BLaER1 (cell line): ENCODE results near the gene ATP9B.
A peak's percentile ranks its signal among the peaks of the same experiment; 100 is the strongest.

Experiments
- H3K27ac ChIP-seq: shearing (Covaris generic); formaldehyde crosslinking; 2 replicates; pipeline ENCODE4 v1.8.1; 2022
- H3K27me3 ChIP-seq: shearing (Covaris generic); formaldehyde crosslinking; 2 replicates; pipeline ENCODE4 v1.8.1; 2022
- H3K36me3 ChIP-seq: shearing (Covaris generic); formaldehyde crosslinking; 2 replicates; pipeline ENCODE4 v1.8.1; 2022
- H3K4me1 ChIP-seq: shearing (Covaris generic); formaldehyde crosslinking; 2 replicates; pipeline ENCODE4 v1.8.1; 2022
- H3K4me2 ChIP-seq: shearing (Covaris generic); formaldehyde crosslinking; 2 replicates; pipeline ENCODE4 v1.8.1; 2022
- H3K4me3 ChIP-seq: shearing (Covaris generic); formaldehyde crosslinking; 2 replicates; pipeline ENCODE4 v1.8.1; 2022
- H3K9ac ChIP-seq: shearing (Covaris generic); formaldehyde crosslinking; 2 replicates; pipeline ENCODE4 v1.8.1; 2022
- H3K9me3 ChIP-seq: shearing (Covaris generic); formaldehyde crosslinking; 2 replicates; pipeline ENCODE4 v1.8.1; 2022
- H4K20me1 ChIP-seq: shearing (Covaris generic); formaldehyde crosslinking; 2 replicates; pipeline ENCODE4 v1.8.1; 2022
- Cebpa-rat ChIP-seq: shearing (Covaris generic); IDR thresholded peaks from 2 replicates; pipeline ENCODE4 v1.8.1; 2022

The ATP9B gene

DNA sequence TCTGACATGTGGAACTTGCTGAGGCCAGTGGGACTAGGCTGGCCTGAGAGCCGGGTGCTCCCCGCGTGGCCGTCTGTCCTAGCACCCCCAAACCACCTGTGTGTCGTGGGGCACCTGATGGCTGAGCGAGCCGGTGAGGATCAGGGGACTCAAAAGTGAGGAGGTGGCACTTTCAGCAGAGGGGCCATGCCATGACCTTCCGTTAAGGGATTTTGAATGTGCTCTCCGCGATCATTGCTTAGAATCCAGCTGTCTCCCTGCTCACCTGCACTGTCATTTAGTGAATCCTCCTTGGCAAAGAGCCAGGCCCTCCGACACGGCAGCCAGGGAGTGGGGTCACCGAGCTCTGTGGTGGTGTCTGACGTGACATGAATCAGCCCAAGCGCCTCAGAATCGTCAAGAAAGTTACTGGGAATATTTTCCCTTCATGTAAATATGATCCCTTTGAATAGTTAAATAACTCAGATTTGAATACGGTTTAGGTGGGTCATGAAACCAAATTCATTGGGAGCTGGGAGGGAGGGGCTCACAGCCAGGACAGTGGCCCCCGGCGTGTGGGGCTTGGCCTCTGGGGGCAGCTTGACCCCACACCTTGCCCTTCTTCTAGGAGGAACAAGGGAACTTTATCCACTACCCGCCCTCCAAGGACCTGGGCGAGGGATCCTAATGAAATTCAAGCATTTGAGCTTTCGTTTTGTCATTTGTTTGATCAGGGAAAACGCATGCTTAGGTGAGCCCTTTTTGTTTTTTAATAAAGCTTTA lies 336.0 kb downstream of the ATP9B start:
- Histone ChIP-seq H3K9me3 (no peaks in the 10 kb centered on the region; the same call in 1 of the 2 replicates), H4K20me1 (peaks cover 75% of the 10 kb centered on the region), H3K4me3 (peak overlapping the region; percentile 48), H3K27ac (peak overlapping the region; percentile 76), H3K27me3 (no peaks in the 10 kb centered on the region; the same call in 1 of the 2 replicates), H3K36me3 (peaks cover 22% of the 10 kb centered on the region), H3K4me1 (peaks cover 61% of the 10 kb centered on the region), H3K9ac (peak overlapping the region; percentile 60; the same call in 1 of the 2 replicates), H3K4me2 (peak overlapping the region; percentile 99)
- no peak for TF ChIP-seq Cebpa-rat

DNA sequence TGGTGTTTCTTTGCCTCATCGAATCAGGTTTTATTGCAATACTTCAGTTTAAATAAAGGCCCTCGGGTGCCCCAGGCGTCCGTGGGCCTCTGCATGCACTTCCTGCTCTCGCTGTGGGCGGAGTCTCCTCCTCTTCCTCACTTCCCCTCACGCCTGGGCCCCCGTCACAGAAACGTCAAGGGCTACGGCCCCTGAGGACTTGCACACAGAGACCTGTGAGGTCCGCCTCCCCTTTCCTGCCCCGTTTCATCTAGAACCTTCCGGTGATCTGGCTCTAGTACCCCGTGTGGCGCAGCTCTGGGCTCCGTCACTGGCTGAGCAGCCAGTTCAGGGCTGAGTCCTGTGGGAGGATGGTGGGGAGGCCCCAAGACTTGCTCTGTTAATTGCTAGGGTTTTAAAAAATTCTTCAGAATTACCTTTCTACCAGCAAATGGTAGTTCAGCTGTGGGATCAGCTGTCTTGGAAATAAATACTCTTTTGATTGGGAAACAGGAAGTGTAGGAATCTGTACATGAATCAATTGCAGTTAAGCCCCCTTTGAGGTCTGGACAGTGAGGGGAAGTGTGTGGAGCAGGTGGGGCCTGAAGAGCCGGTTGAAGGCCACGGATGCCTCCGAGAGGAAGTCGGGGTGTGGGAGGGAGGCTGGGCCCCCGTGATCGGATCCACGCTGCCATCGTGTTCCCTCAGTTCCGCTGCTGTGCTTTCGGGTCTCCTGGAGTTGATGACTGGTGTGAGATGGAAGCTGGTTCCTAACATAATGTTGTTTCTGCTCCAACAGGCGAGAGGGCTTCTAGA lies 336.8 kb downstream of the ATP9B start:
- no peaks in the 10 kb centered on the region; the same call in 1 of the 2 replicates for H3K27me3 ChIP-seq
- H3K4me3 ChIP-seq = peak overlapping the region; percentile 48
- peak overlapping the region; percentile 60; the same call in 1 of the 2 replicates for H3K9ac ChIP-seq
- H3K27ac ChIP-seq = peak overlapping the region; percentile 76
- peaks cover 67% of the 10 kb centered on the region for H3K4me1 ChIP-seq
- peaks cover 81% of the 10 kb centered on the region for H4K20me1 ChIP-seq
- peak overlapping the region; percentile 99 for H3K4me2 ChIP-seq
- H3K9me3 ChIP-seq = no peaks in the 10 kb centered on the region; the same call in 1 of the 2 replicates
- H3K36me3 ChIP-seq = peaks cover 29% of the 10 kb centered on the region
- TF ChIP-seq Cebpa-rat = no peak

DNA sequence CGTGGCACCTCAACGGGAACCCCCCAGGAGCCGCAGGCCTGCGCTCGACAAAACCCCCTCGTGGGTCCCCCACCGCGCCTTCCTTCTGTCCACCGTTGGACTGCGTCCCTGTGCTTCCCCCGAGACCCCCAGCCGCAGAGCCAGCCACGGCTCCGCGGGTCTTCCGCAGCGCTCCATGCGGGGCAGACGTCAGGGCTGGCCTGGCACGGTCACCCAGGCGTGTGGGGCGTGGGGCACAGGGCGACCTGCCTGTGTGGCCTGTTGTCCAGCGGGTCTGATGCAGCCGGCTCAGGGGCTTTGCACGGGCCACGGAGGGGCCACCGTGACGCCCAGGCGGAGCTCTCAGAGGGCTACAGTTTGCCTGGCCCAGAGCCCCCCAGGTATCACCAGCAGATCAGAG lies 337.5 kb downstream of the ATP9B start:
- no peaks in the 10 kb centered on the region for H3K27me3 ChIP-seq
- peaks cover 34% of the 10 kb centered on the region for H3K36me3 ChIP-seq
- peaks cover 67% of the 10 kb centered on the region for H3K4me1 ChIP-seq
- no peak for TF ChIP-seq Cebpa-rat
- H4K20me1 ChIP-seq = peaks cover 78% of the 10 kb centered on the region
- peak overlapping the region; percentile 76 for H3K27ac ChIP-seq
- peak overlapping the region; percentile 99; the same call in 1 of the 2 replicates for H3K4me2 ChIP-seq
- H3K9me3 ChIP-seq = no peaks in the 10 kb centered on the region; the same call in 1 of the 2 replicates
- no peak overlapping the region for H3K9ac ChIP-seq
- H3K4me3 ChIP-seq = no peak overlapping the region

DNA sequence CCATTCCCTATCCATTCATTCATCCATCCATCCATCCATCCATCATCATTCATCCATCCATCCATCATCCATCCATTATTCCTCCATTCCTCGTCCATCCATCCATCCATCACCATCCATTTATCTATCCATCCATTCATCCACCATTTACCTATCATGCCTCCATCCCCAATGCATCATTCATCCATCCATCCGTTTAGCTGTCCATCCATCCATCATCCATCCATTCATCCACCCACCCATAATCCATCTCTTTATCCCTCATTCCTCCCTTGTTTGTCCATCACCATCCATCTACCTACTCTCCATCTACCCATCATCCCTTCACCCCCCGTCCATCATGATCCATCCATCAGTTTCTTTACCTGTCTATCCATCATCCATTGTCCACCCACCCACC lies 340.1 kb downstream of the ATP9B start:
- no peak overlapping the region for H3K4me2 ChIP-seq
- H3K4me3 ChIP-seq = no peak overlapping the region
- H3K4me1 ChIP-seq = peaks cover 54% of the 10 kb centered on the region
- no peaks in the 10 kb centered on the region; the same call in 1 of the 2 replicates for H3K9me3 ChIP-seq
- no peak for TF ChIP-seq Cebpa-rat
- no peak overlapping the region for H3K27ac ChIP-seq
- no peak overlapping the region for H3K9ac ChIP-seq
- peaks cover 78% of the 10 kb centered on the region for H4K20me1 ChIP-seq
- no peaks in the 10 kb centered on the region for H3K27me3 ChIP-seq
- H3K36me3 ChIP-seq = peaks cover 60% of the 10 kb centered on the region

DNA sequence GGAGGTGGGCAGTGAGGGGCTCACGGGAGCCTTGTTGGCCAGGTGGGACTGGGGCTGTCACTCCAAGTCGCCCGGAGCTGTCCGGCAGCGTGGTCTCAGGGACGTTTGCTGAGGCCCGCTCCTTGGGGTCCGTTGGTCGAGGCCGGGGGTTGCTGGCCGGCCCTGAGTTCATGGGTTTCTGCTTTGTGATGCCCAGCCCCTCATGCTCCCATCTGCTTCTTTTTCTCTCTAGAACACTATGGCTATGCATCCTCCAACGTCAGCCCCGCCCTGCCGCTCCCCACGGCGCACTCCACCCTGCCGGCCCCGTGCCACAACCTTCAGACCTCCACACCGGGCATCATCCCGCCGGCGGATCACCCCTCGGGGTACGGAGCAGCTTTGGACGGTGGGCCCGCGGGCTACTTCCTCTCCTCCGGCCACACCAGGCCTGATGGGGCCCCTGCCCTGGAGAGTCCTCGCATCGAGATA lies 341.0 kb downstream of the ATP9B start:
- Histone ChIP-seq H3K9ac (no peak overlapping the region), H3K4me2 (no peak overlapping the region), H3K4me1 (peaks cover 45% of the 10 kb centered on the region), H3K9me3 (no peaks in the 10 kb centered on the region; the same call in 1 of the 2 replicates), H3K27me3 (no peaks in the 10 kb centered on the region), H3K36me3 (peaks cover 69% of the 10 kb centered on the region), H3K4me3 (no peak overlapping the region), H3K27ac (no peak overlapping the region), H4K20me1 (peaks cover 79% of the 10 kb centered on the region)
- TF ChIP-seq Cebpa-rat = no peak

DNA sequence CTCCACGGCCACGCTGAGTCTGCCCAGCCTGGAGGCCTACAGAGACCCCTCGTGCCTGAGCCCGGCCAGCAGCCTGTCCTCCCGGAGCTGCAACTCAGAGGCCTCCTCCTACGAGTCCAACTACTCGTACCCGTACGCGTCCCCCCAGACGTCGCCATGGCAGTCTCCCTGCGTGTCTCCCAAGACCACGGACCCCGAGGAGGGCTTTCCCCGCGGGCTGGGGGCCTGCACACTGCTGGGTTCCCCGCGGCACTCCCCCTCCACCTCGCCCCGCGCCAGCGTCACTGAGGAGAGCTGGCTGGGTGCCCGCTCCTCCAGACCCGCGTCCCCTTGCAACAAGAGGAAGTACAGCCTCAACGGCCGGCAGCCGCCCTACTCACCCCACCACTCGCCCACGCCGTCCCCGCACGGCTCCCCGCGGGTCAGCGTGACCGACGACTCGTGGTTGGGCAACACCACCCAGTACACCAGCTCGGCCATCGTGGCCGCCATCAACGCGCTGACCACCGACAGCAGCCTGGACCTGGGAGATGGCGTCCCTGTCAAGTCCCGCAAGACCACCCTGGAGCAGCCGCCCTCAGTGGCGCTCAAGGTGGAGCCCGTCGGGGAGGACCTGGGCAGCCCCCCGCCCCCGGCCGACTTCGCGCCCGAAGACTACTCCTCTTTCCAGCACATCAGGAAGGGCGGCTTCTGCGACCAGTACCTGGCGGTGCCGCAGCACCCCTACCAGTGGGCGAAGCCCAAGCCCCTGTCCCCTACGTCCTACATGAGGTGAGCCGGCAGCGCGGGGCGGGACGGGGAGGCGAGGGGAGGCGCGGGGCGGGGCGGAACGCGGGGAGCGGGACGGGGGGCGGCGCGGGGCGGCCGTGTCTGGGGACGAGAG lies 341.8 kb downstream of the ATP9B start:
- Histone ChIP-seq H4K20me1 (peaks cover 84% of the 10 kb centered on the region), H3K4me2 (peak overlapping the region; percentile 73), H3K27me3 (no peaks in the 10 kb centered on the region), H3K27ac (no peak overlapping the region), H3K4me1 (peaks cover 41% of the 10 kb centered on the region), H3K9ac (no peak overlapping the region), H3K4me3 (no peak overlapping the region), H3K36me3 (peaks cover 74% of the 10 kb centered on the region), H3K9me3 (no peaks in the 10 kb centered on the region; the same call in 1 of the 2 replicates)
- no peak for TF ChIP-seq Cebpa-rat

DNA sequence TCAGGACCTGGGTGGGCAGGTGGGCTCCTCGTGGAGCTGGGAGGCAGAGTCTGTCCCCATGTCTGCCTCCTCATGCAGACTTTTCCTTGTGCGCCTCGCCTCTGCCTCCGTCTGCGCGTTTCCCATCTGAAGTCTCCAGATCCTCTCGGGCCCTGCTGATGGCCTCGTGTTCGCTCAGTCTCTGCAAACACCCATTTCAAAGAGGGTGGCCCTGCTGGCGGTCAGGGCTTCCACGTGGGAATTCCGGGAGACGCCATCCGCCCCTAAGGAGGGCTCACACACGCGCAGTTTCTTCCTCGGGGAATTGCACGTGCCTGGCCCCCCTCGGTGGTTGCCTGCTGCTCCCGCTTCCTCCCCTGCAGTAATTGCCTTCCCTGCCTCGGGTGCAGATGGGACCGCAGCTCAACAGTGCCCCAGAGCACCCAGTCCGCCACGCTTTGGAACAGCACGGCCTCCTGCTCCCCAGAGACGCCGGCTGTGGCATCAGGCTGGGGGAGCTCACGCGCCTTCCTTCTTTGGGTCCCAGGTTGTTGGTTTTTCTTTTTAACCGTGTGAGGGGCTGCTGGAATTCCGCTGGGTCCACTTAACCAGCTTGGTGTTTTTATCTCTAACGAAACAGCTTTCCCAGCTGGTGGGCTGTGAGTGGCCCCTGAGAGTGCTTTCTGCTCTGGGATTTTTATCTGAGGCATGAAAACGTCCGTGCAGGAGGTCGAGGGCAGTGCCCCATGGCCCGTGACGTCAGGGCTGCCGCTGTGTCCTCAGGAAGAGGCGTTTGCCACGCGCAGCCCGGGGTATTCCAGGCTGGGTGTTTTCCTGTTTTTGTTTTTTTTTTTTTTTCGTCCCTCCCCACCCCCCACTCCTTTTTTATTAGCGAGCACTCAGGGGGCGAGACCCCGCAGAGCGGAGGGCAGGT lies 342.7 kb downstream of the ATP9B start:
- peak overlapping the region; percentile 55 for H3K27ac ChIP-seq
- H3K4me1 ChIP-seq = peaks cover 41% of the 10 kb centered on the region
- H3K36me3 ChIP-seq = peaks cover 73% of the 10 kb centered on the region
- no peak for TF ChIP-seq Cebpa-rat
- H3K9ac ChIP-seq = peak overlapping the region; percentile 24; the same call in 1 of the 2 replicates
- H3K9me3 ChIP-seq = no peaks in the 10 kb centered on the region; the same call in 1 of the 2 replicates
- H4K20me1 ChIP-seq = peaks cover 84% of the 10 kb centered on the region
- no peak overlapping the region for H3K4me3 ChIP-seq
- no peaks in the 10 kb centered on the region for H3K27me3 ChIP-seq
- H3K4me2 ChIP-seq = peak overlapping the region; percentile 73

DNA sequence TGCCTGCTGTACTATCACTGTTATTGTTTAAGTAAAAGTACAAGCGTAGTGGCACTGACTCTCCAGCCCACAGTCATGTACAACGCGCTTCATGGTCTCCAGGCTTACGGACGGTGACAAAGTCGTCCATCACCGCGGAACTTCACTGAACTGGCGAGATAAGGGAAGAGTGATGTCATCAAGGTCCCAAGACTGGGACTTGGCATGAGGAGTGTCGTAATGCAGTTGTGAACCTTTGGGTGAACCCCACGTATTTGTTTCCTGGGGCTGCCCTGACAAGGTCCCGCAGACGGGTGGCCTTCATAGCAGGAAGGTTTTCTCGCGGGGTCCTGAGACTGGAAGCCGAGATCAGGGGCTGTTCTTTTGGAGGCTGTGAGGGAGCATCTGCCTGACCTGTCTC lies 343.8 kb downstream of the ATP9B start:
- Histone ChIP-seq H4K20me1 (peaks cover 79% of the 10 kb centered on the region), H3K27ac (no peak overlapping the region), H3K9me3 (no peaks in the 10 kb centered on the region; the same call in 1 of the 2 replicates), H3K9ac (no peak overlapping the region), H3K36me3 (peaks cover 64% of the 10 kb centered on the region), H3K4me1 (peaks cover 45% of the 10 kb centered on the region), H3K4me3 (no peak overlapping the region), H3K4me2 (no peak overlapping the region), H3K27me3 (no peaks in the 10 kb centered on the region)
- TF ChIP-seq Cebpa-rat = no peak
